LNCaP clone FGC (cell line): ENCODE results near the gene UNC45B.

Experiments
- DNase-seq: peaks from one replicate; pipeline ENCODE4 v3.0.0-alpha.2; 2011; ENCODE audit warnings: low read depth
- H3K4me3 ChIP-seq: 2 replicates; pipeline ENCODE4 v1.5.1; 2011; ENCODE audit warnings: mild to moderate bottlenecking, low read depth, low read length, control low read depth
- CTCF ChIP-seq: IDR thresholded peaks from 2 replicates; pipeline ENCODE4 v1.5.1; 2012; ENCODE audit warnings: mild to moderate bottlenecking; ENCODE audit not compliant: control insufficient read depth, insufficient read depth; ENCODE audit errors: extremely low read depth

The UNC45B gene

GRCh38 chr17:35129973-35130351 is 17.7 kb upstream of the UNC45B start:
- no peak for TF ChIP-seq CTCF
- DNase-seq = no peak
- H3K4me3 ChIP-seq = no peak overlapping the region

GRCh38 chr17:35130392-35130791 is 17.2 kb upstream of the UNC45B start:
- DNase-seq = no peak
- no peak for TF ChIP-seq CTCF
- H3K4me3 ChIP-seq = no peak overlapping the region

GRCh38 chr17:35132099-35132498 is 15.5 kb upstream of the UNC45B start:
- no peak overlapping the region for H3K4me3 ChIP-seq
- TF ChIP-seq CTCF = no peak
- no peak for DNase-seq

GRCh38 chr17:35132816-35133550 is 14.6 kb upstream of the UNC45B start:
- no peak overlapping the region for H3K4me3 ChIP-seq
- no peak for DNase-seq
- no peak for TF ChIP-seq CTCF

- TF ChIP-seq CTCF = no peak
- DNase-seq = no peak
- no peak overlapping the region for H3K4me3 ChIP-seq
These were observed 12.3 kb upstream of the UNC45B start for GRCh38 chr17:35135322-35135721.

GRCh38 chr17:35138218-35138617 is 9.4 kb upstream of the UNC45B start:
- H3K4me3 ChIP-seq = no peak overlapping the region
- TF ChIP-seq CTCF = no peak
- DNase-seq = no peak
